ENCODE results near the gene KCNIP4.
"Not testable (repeated sequence)": the region's sequence is repeated elsewhere in the genome, so short reads cannot be mapped to it uniquely, and the experiment has no call there.

The KCNIP4 gene

DNA sequence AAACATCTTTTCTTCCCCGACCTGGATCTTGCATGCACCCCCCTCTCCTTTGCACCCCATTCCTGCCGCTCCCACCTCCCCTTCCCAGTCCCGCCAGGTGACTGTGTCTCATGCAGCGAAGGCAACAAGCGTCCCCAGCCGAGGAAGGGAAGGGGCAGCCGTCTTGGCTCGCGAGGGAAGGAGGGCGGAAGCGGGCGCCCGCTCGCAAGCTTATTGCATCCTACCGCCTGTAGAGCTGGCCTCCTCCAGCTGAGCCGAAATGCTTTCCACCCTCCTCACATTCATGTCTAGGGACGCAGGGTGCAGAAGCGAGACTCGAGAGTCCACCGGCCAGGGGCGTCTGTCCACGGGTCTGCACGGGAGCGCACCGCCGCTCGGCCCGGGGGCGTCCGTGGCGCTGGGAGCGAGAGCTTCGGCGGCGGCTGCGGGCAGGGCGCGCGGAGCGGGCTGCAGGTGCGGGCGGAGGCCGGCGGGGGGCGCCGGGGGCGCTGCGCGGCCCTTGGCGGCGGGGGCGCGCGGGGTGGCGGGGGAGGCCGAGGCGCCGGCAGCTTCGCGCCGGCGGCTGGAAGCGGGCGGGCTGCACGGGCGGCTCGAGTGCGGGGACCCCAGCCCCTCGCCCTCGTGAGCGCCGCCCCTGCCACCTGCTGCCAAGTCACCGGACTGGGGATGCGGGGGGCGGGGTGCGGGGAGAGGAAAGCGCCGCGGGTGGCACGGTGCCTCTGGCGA, at the start of gene KCNIP4:
TSS of gene KCNIP4 (minus strand) at position 426 of the 726 bp plus-strand sequence.
- DNase-seq (ENCODE audit: low read depth) = peak; percentile 13

DNA sequence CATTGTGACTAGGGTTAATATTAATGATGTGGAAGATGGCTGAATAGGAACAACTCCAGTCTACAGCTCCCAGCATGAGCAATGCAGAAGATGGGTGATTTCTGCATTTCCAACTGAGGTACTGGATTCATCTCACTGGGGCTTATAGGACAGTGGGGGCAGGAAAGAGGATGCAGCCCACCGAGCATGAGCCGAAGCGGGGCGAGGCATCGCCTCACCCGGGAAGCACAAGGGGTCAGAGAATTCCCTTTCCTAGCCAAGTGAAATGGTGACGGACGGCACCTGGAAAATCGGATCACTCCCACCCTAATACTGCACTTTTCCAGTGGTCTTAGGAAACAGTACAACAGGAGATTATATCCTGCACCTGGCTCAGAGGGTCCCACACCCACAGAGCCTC, 48.0 kb upstream of the KCNIP4 start:
- not testable (repeated sequence) for DNase-seq (ENCODE audit: low read depth)

DNA sequence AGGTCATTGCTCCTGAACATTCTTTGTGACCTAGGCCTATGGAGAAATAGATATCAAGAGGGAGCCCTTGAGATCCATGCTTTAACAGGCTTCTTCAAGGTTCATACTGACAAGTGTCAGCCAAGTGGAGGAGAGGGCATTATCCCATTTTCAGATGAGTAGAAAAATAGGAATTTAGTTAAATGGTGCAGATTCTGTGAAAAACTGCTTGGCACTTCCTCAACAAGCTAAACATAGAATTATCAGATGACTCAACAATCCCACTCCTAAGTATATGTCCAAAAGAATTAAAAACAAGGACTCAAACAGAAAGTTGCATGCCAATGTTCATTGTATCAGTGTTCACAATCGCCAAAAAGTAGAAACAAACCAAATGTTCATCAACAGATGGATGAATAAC, 43.8 kb upstream of the KCNIP4 start:
- DNase-seq (ENCODE audit: low read depth) = no peak

DNA sequence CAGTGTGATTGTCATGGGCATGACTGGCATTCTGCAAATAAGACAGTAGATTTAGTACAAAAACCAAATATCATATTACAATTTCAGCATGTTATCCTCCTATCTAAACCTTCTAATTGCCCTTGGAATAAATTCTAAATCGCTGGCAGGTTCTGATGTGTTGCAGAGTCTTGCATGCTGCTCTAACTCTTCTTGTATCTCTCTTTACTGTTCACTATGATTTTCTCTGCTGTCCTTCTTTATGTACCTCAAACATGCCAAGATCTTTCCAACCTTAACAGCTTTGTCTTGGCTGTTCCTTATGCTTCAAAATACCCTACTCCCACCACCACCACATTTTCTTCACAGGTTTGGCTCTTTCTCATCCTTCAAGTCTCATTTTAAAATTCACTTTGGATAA, 43.0 kb upstream of the KCNIP4 start:
- no peak for DNase-seq (ENCODE audit: low read depth)

DNA sequence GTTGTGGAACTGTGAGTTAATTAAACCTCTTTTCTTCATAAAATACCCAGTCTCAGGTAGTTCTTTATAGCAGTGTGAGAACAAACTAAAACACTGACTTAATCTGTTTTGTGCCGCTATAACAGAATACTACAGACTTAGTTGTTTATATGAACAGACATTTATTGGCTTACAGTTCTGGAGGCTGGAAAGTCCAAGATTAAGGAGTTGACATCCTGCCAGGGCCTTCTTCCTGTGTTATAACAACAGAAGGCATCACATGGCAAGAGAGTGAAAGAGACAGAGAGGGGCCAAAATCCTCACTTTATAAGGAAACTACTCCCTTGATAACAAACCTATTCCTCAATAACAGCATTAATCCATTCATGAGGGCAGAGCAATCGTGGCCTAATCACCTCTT, 42.5 kb upstream of the KCNIP4 start:
- no peak for DNase-seq (ENCODE audit: low read depth)

DNA sequence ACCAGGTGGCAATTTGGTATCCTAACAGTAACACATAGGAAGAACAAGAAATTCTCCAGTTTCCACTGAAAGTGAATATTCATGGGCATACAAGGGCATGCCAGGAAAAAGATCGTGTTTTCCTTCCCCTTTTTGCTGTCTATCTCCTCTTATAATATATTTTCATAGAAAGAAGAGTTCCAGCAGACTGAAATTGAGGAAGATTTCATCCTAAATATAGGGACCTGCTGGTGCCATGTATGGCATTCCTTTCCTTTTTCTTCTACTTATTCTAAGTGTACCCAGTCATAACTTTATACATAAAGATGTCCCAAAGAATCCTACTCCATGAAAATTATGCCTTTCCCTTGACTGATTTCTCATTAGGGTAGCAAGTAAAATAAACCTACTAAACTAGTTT, 40.8 kb upstream of the KCNIP4 start:
- DNase-seq (ENCODE audit: low read depth) = no peak

DNA sequence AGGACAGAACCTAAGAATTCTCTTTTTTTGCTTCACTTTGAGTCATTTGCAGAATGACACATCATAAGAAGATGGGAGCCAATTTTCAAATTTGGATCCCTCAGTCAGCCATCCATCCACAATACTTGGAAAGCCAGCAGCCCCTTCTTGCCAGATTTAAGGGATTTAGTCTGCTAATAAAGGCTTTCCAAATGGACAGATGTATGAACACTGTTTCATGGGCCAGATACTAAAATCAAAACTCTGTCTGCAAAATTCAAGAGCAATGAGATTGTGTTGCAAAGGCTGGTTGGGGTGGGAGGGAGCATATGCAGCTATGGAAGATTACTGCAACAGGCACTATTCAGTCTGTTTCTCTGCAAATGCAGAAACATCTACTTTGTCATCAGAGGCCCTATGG, 37.7 kb upstream of the KCNIP4 start:
- DNase-seq (ENCODE audit: low read depth) = no peak

DNA sequence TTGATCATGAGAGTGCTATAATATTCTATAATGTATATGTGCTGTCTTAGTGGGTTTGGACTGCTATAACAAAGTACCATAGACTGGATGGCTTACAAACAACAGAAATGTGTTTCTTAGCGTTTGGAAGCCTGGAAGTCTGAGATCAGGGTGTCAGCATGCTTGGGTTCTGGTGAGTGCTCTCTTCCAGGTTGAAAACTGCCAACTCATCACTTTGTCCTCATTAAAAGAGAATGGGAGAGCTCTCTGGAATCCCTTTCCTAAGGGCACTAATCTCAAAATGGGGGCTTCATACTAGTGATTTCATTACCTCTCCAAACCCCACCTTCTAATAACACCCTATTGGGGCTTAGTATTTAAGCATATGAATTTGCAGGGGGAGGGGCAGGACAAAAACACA, 33.5 kb upstream of the KCNIP4 start:
- DNase-seq (ENCODE audit: low read depth) = no peak

DNA sequence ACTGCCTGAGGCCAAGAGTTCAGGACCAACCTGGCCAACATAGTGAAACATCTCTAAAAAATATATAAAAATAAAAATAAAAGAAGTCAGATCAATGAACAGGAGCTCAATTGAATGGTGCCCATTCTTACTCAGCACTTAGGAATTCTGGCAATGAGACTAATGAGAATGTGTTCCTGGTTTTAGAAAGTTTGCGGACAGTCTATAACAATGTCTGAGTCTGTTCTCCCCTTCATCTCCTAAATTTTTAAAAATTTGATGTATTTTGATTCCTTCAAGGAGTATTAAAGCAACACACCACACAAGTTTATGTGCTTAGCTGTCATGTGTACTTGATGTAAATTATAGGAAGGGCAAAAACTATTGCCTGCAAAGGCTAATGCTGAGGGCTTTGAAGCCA, 30.6 kb upstream of the KCNIP4 start:
- DNase-seq (ENCODE audit: low read depth) = no peak

DNA sequence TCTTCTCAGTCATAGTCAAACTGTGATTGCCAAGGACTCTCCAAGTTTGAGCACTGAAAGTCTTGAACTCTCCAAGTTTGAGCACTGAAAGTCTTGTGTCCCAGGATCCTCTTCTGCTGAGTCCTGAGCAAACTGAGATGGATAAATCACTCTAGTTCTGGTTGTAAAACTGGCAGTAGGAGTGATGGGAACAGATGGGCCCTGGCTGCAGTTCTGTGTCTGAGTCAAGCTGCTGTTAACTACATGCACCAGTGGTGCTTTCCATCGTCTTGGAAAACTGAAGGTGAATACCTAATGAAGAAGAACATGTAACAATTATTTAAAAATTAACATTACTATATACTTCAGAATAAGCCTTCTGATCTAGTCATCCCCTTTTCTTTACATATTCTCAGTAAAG, 27.6 kb upstream of the KCNIP4 start:
- no peak for DNase-seq (ENCODE audit: low read depth)

DNA sequence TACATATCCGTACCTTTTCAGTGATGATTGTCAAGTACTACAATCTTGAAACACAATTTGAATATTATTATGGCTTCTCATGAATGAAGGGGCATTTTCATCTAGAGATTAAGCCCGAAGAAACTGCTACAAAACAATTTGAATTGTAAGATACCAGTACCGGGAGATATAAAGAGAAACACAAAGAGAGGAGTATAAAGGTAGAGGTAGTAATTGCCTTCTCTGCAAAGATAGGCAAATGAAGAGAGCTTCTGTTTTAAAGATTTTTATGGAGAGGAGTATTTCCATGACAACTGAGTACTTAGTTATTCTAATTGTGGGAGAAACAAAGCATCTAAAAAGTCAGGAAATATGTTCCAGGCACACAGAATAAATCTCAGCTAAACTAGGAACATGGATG, 25.3 kb upstream of the KCNIP4 start:
- no peak for DNase-seq (ENCODE audit: low read depth)

DNA sequence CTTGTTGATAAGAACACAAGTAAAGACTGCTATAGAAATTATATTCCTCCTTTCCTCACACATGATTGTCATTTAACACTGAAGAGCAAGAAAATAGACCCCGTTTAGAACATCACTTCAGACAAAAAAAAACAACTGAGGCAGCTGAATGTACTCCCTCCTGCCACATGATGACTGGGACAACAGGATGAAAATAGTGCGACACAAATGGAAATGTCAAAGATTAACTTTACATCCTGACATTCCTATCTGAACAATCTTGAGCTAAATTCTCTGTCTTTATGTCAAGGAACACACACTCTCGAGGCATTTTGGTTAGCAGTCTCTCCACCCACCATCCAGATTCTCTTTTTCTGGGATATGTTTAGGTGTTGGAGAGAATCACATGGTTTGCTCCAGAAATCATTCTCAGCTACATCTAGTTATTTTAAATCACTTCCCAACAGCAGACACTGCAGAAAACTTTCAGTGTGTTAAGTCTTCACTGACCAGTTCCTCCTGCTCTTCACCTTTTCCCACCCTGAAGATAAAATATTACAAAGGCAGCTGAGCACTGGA, 16.3 kb upstream of the KCNIP4 start:
- DNase-seq (ENCODE audit: low read depth) = no peak

DNA sequence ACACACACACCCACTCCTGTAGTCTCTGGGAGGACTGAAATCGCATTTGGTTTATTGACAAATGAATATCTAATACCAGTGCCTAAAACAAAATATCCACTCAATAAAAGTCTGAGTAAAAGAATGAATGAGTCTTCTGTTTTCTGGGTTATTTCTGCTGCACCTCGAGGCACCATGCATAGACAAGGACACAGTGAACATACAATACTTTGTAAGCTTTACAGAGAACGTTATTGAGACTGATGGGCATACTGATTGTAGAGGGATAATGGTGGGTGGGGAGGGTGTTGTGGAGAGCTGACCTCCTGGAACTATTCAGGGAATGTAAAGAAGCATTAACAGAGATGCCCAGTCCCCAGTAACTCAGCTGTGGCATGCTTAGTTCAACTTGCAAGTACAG, 14.1 kb upstream of the KCNIP4 start:
- DNase-seq (ENCODE audit: low read depth) = no peak

DNA sequence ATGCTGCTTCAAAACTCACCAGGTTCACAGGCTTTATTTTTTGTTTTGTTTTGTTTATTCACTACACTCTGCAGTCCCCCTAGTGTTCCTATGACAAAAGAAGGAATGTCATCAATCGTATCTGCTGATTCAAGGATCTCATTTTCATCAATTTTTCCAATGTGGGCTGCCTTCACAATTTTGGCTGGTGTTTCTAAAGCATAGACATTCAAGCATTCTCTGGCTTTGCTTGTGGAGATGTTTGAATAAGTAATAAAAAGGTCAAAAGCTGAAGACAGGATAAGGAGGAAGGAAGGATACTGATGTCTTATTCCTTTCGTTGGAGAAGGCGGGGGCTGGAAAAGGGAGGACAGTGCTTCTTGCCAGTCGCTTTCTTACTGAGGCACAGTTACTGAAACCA, 12.2 kb upstream of the KCNIP4 start:
- no peak for DNase-seq (ENCODE audit: low read depth)

DNA sequence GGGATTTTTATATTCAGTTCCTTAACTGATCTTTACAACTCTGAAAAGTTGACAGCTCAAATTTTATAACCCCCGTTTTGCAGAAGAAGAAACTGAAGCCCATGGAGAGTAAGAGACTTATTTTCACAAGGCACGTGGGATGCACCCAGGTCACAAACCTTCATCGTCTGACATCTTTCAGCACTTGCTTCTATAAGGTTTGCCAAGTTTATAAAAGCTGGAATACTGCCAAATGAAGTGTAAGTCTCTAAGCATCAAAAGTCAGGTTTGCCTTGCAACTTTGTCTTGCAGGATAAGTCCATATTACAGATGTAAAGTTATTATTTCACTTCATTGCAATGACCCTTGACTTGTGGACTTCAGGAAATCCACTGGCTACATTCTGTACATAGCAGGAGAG, 6.3 kb upstream of the KCNIP4 start:
- no peak for DNase-seq (ENCODE audit: low read depth)

DNA sequence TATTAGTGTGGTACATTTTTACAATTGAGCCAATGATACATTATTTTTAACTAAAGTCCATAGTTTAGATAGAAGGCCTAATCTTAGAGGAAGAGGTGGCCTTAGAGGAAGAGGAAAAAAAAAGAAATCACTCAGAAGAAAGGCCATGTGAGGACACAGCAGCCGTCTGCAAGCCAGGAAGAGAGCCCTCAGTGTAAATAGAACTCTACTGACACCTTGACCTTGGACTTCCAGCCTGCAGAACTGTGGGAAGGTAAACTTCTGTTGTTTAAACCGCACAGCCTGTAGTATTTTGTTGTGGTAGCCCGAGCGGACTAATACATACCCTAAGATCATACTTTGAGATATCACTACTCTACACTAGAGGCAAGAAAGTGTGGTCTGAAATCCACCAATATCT, 5.1 kb upstream of the KCNIP4 start:
- DNase-seq (ENCODE audit: low read depth) = no peak

DNA sequence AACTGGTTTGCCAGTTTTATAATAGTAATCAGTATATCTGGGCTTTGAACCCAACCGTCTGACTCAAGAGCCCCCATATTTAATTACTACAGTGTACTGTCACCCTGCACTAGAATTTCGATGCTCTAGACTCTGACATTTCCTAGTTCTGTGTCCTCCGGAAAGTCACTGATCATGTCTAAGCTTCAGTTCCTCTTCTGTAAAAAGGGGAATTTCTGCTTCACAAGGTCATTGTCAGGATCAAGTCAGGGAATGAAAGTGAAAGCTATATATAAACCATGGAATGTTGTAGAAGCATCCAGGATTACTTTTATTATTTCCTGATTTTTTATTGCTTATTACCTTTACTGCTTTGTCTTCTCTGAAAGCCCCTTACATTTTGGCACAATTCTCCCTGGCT, 4.0 kb upstream of the KCNIP4 start:
- no peak for DNase-seq (ENCODE audit: low read depth)

DNA sequence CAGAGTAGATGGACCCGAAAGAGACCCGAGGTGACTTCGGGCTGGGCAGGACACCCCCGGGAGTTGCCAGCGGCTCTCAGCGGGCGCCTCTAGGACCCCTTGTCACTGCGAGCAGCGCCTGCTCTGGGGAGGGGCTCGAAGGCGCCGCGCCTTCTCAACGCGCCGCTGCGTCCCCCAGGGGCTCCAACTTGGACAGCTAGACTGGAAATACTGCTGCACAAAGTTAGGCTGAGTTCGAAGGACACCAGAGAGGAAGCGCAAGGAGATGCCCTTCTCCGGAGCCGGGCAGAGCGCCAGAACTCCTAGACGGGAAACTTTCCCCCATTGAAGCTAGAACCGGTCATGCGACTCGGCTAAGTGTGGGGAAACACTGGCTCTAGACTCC, 493 bp upstream of the KCNIP4 start:
- no peak for DNase-seq (ENCODE audit: low read depth)

DNA sequence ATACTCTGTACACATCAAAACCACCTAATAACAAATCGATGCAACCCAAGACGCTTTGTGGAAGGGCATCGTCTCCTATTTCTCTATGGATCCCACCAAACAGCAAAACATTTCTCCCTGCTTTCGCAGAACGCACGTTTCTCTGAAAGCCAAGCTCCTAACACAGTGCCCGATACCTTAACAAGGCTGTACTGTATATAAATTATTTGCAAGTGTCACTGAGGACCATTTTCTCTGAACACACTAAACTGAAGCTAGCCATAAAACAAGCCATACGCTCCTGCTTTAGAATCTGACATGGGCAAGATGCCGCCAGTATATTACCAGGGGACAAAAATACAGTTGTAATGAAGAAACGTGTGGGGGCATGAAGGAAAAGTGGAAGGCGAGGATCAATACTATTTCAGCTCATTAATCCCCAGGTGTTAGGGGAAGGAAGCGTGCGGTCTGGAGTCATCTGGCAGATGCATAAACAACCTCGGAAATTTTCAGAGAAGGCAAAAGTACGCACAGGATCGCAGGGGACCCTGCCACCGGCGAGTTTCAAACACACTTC, 703 bp downstream of the KCNIP4 start:
- no peak for DNase-seq (ENCODE audit: low read depth)

DNA sequence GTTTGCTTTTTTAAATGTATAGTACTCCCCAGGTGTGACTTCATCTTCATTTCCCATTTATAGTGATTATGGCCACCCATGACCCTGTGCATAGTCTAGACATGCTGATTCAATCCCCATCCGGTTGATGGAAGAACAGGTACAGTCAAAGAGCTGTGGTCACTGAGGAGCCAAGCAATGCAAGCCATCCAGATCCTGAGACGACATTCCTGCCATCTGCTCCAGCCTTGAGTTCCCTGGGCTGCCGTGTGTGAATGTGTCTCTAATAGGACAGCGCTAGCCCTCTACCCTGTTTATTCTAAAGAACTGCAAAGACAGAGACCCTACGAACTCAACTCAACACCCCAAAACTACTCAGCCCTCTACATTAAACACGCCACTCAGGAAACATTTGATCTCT, 1.7 kb downstream of the KCNIP4 start:
- no peak for DNase-seq (ENCODE audit: low read depth)

DNA sequence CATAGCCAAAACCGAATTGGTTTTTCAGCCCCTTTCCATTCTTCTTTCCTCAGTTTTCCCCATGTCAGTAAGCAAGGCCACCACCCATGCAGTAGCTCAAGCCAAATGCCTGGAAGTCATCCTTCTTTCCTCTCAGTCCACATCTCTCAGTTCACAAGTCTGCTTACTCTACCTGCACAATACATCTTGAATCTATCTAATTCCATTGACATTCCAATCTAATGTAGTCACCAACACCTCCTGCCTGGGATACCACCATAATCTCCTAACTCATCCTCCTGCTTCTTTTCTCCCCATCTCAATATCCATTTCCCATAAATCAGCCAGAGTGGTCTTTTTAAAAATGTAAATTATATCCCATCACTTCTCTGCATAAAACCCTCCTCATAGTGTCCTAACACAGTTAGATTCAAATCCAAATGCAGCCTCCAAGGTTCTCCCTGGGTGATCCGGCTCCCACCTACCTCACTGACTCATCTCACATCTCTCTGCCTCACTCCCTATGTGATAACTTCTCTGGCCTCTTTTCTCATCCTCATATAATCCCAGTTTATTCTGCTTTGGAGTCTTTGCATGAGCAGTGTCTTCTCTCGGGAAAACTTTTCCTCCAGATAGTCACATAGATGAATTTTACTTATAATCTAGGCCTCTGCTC, 26.9 kb downstream of the KCNIP4 start:
- no peak for DNase-seq (ENCODE audit: low read depth)

DNA sequence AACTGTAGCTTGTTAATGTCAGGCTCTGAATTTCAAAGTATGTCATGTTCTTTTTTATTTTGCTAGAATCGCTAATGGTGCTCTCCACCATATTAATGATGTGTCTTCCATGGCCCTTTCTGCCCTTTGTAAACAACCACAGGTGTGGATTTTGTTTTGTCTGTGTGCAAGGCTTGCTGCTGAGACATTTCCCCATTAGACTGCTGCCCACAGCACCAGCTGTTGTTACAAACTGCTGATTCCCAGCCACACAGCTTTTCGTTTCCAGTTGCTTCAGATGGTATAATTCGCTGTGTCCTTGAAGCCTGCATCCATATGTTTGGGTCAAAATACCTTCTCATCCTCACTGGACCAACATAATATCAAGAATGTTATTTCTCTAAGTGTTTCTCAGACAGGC, 32.8 kb downstream of the KCNIP4 start:
- DNase-seq (ENCODE audit: low read depth) = no peak

DNA sequence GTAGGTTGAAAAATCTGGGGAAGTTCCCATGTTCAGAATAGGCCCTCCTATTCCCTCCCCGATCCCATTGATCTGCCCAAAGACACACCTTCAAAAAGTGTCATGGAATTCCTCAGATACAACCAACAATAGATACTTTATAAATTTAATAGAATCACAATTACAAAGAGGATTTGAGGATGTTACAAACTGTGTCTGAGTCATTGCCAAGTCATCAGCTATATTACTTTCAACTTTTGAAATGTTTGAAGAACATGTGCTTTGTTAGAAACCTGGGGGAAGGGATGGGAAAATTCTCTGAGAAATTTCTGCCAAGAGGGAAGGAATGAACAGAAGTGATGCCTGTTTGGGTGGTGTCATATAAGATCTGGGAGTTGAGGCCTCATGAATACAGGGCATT, 46.7 kb downstream of the KCNIP4 start:
- peak; percentile 30 for DNase-seq (ENCODE audit: low read depth)

DNA sequence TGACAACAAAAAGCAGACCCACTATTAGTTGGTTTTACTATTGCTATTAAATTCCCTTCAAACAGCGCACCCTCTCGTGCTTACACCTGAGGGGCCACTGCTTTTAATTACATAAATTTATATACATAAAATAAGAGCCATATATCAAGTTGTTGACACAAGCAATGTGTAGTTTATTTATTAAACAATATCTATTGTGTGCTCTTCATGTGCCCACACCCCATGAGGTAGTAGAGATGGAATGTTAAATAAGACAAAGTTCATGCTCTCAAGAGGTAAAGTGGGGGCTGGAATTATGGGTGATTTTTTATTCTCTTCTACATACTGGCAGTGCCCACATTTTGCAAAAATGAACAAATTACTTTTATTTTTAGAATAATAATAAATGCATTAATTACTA, 47.3 kb downstream of the KCNIP4 start:
- DNase-seq (ENCODE audit: low read depth) = no peak
